BLaER1 treated with 17β-estradiol and CSF1 and Interleukin-3, amounts not matched to agents 10 nM and 100 nM (cell line): ENCODE data around the gene HLA-DMA.

Experiments
- H3K27ac ChIP-seq, 11 experiments: shearing (Covaris generic); formaldehyde crosslinking; 2 replicates each; pipeline ENCODE4 v1.8.1; 2022
- H3K27me3 ChIP-seq, 11 experiments: shearing (Covaris generic); formaldehyde crosslinking; 2 replicates each; pipeline ENCODE4 v1.8.1; 2022
- H3K36me3 ChIP-seq, 11 experiments: shearing (Covaris generic); formaldehyde crosslinking; 2 replicates each; pipeline ENCODE4 v1.8.1; 2022
- H3K4me1 ChIP-seq, 10 experiments: shearing (Covaris generic); formaldehyde crosslinking; 2 replicates each; pipeline ENCODE4 v1.8.1; 2022
- H3K4me2 ChIP-seq, 11 experiments: shearing (Covaris generic); formaldehyde crosslinking; 2 replicates each; pipeline ENCODE4 v1.8.1; 2022
- H3K4me3 ChIP-seq, 10 experiments: shearing (Covaris generic); formaldehyde crosslinking; 2 replicates each; pipeline ENCODE4 v1.8.1; 2022
- H3K9ac ChIP-seq, 11 experiments: shearing (Covaris generic); formaldehyde crosslinking; 2 replicates each; pipeline ENCODE4 v1.8.1; 2022
- H3K9me3 ChIP-seq, 11 experiments: shearing (Covaris generic); formaldehyde crosslinking; replicated peaks in 1 of 11; 2 replicates each; pipeline ENCODE4 v1.8.1; 2022
- H4K20me1 ChIP-seq, 11 experiments: shearing (Covaris generic); formaldehyde crosslinking; 2 replicates each; pipeline ENCODE4 v1.8.1; 2022
- Cebpa-rat ChIP-seq, 11 experiments: shearing (Covaris generic); IDR thresholded peaks; 2 replicates each; pipeline ENCODE4 v1.8.1; 2022

The HLA-DMA gene

DNA sequence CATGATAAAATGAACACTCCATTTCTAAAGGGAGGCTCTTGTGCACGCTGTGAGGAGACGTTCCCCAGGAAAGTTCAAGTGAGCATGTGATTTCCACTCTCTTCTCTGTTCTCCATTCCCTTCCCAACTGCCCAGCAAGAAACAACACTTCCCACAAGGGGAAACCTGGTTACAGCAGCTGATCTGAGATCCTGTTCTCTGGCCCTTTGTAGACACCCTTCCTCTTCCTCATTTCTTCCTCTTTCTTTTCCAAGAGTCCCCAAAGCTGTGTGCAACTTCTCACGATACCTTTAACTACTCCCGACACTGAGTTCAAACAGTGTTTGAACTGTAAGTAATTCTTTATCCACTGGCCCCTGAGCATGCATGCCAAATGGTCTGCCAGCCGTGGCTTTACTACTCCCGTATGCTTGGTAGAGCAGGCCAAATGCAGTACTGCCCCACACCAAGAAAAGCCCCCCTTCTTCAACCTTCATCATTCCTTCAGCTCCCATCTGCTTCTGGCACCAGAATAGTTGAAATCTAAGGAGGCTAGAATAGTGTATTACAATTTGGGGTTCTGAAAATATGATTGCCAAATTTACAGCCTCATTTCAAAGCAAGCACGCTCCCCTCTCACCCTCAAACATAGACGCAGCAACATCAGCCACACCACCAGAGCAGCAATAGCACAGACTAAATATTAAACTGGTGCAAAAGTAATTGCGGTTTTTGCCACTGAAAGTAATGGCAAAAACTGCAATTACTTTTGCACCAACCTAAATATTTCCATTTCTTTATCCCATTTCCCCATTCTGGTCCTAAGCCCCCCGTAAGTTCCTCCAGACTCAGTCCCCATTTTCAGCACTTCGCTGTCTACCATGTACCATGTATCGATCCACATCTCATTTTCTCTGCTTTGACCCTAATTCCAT is 16.4 kb downstream of the HLA-DMA start:
- Histone ChIP-seq H3K9ac (peak overlapping the region in 1 of 11 experiments; percentile 17; a peak in 1 of 22 replicates), H3K4me2 (peak overlapping the region in 9 of 11 experiments; percentile 20 to 97 (median 80); a peak in 19 of 22 replicates), H3K4me3 (no peak overlapping the region), H3K36me3 (peaks cover 0 to 45% (median 29%) of the 10 kb centered on the region in 11 experiments; a peak in 17 of 22 replicates), H3K27me3 (no peaks in the 10 kb centered on the region), H3K27ac (peak overlapping the region in 9 of 11 experiments; percentile 4 to 68 (median 37); a peak in 12 of 22 replicates), H4K20me1 (no peaks in the 10 kb centered on the region), H3K9me3 (no peaks in the 10 kb centered on the region), H3K4me1 (peaks cover 32 to 89% (median 70%) of the 10 kb centered on the region in 10 experiments)
- no peak for TF ChIP-seq Cebpa-rat (IDR thresholded peaks at IDR 0.05)

DNA sequence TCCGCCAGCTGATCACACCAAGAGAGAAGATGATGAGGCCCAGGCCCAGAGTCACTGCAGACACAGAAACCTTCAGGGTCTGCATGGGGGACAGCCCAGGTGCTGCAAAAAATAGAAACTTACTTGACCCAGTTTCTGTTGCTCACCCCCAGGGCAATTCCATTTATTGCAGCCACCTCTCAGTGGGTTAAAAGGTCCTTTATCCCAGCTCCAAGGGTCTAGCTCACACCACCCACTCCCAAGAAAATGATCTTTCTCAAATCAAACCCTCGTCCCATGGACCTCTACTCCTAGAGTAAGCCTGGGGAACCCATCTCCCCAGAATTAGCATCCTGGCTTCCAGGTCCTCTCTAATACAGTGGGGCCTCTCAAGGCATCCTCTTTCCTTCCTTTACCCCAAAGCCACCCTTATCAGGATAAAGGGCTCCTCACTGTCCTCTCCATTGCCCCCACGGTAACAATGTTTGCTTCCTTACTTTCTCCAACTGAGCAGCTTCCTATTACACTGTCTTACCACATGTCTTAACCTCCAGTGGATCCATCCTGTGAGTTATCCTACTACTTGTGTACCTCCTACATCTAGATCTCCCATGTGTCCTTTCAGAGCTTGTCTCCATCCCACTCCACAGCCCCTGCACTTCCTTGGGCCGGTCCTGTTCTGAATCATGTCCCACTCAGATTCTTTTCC is 17.2 kb downstream of the HLA-DMA start:
- Histone ChIP-seq H4K20me1 (no peaks in the 10 kb centered on the region), H3K36me3 (peaks cover 0 to 45% (median 29%) of the 10 kb centered on the region in 11 experiments; a peak in 17 of 22 replicates), H3K27me3 (no peaks in the 10 kb centered on the region), H3K9ac (peak overlapping the region in 1 of 11 experiments; percentile 17; a peak in 1 of 22 replicates), H3K4me1 (peaks cover 29 to 82% (median 67%) of the 10 kb centered on the region in 10 experiments), H3K27ac (peak overlapping the region in 6 of 11 experiments; percentile 12 to 57 (median 41); a peak in 8 of 22 replicates), H3K9me3 (no peaks in the 10 kb centered on the region), H3K4me3 (no peak overlapping the region), H3K4me2 (peak overlapping the region in 8 of 11 experiments; percentile 21 to 97 (median 82); a peak in 16 of 22 replicates)
- no peak for TF ChIP-seq Cebpa-rat (IDR thresholded peaks at IDR 0.05)

DNA sequence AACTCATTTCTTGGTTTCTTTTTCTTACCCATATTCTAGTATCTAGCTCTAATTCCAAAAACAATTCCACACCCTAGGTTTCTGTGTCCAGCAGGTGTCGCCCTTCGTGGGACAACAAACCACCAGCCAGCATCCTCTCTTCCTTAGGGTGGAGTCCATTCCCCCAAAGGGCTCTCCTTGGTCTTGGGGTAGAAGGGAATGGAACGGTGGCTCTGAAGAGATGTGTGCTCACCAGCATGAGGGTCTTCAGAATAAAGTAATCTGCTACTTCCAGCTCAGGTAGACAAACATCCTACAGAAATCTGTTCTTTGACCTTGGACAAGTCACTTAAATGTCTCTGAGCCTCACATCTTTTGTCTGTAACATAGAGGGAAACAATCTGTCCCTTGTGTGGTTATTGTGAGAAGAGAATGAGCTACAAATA is 19.2 kb downstream of the HLA-DMA start:
- Histone ChIP-seq H3K9ac (no peak overlapping the region), H3K36me3 (peaks cover 0 to 43% (median 26%) of the 10 kb centered on the region in 11 experiments; a peak in 17 of 22 replicates), H3K4me3 (no peak overlapping the region), H3K27ac (no peak overlapping the region), H4K20me1 (no peaks in the 10 kb centered on the region), H3K4me1 (peaks cover 11 to 62% (median 48%) of the 10 kb centered on the region in 10 experiments), H3K4me2 (peak overlapping the region in 3 of 11 experiments; percentile 8 to 96 (median 24); a peak in 4 of 22 replicates), H3K9me3 (no peaks in the 10 kb centered on the region), H3K27me3 (no peaks in the 10 kb centered on the region)
- no peak for TF ChIP-seq Cebpa-rat (IDR thresholded peaks at IDR 0.05)

DNA sequence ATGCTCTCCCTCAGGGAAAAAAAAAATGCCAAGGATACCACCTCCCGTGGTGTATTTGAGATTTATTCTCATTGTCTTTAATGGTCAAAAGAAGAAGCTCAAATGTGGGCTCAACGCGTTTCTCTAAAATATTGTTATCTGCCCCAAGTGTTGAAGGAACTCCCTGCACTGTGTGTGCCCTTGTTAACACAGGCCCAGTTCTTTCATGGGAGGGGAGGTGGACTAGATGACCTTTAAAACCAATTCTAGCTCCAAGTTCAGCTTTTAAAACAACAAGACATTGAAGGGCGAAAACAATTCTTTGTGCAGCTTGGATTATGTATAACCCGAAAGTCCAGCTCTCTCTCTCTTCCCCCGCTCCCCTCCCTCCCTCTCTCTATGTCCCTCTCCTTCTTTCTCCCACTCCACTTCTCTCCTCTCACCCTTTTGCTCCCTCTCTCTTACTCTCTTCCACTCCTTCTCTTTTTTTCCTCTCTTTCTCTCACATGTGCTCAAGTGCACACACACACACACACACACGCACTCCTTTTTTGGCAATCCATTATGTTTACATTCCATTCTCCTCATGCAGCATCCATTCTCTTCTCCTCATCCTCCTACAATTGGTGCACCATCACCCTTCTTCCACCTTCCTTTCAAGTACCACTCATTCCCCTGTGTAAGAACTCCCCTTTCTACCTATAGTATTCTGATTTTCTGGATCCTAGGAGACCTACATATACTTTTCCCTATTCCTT is 20.6 kb downstream of the HLA-DMA start:
- H3K27ac ChIP-seq, result no peak overlapping the region
- TF ChIP-seq Cebpa-rat (IDR thresholded peaks at IDR 0.05), result no peak
- no peaks in the 10 kb centered on the region for H4K20me1 ChIP-seq
- H3K36me3 ChIP-seq, result peaks cover 0 to 31% (median 17%) of the 10 kb centered on the region in 11 experiments; a peak in 14 of 22 replicates
- no peaks in the 10 kb centered on the region for H3K27me3 ChIP-seq
- H3K4me3 ChIP-seq, result no peak overlapping the region
- H3K9me3 ChIP-seq, result no peaks in the 10 kb centered on the region
- no peak overlapping the region for H3K9ac ChIP-seq
- H3K4me1 ChIP-seq, result peaks cover 21 to 48% (median 36%) of the 10 kb centered on the region in 10 experiments
- H3K4me2 ChIP-seq, result peak overlapping the region in 6 of 11 experiments; percentile 8 to 96 (median 46); a peak in 8 of 22 replicates

DNA sequence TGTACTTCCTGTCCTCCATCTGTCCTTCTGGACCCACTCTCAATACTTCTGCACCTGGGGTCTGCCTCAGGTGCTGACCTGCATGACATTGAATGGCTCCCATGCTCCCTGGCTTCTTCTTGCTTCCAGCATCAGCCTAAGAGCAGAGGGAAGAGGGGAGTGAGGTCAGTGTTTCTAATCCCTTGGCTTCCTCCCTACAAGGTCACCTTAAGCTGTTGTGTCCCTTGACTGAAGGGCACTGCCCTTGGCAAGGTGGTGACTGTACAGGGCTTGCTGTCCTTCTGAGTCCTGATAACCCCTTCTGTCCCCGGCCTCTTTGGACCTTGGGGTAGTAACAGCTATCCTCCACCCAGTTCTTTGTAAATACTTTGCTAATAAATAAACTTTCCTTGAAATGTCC is 21.7 kb downstream of the HLA-DMA start:
- H3K4me2 ChIP-seq, result peak overlapping the region in 8 of 11 experiments; percentile 1 to 53 (median 34); a peak in 11 of 22 replicates
- H3K9ac ChIP-seq, result no peak overlapping the region
- no peaks in the 10 kb centered on the region for H3K9me3 ChIP-seq
- peaks cover 19 to 37% (median 26%) of the 10 kb centered on the region in 10 experiments for H3K4me1 ChIP-seq
- TF ChIP-seq Cebpa-rat (IDR thresholded peaks at IDR 0.05), result no peak
- H3K27ac ChIP-seq, result no peak overlapping the region
- H3K27me3 ChIP-seq, result no peaks in the 10 kb centered on the region
- no peak overlapping the region for H3K4me3 ChIP-seq
- H4K20me1 ChIP-seq, result no peaks in the 10 kb centered on the region
- H3K36me3 ChIP-seq, result peaks cover 0 to 20% (median 16%) of the 10 kb centered on the region in 11 experiments; a peak in 11 of 22 replicates

DNA sequence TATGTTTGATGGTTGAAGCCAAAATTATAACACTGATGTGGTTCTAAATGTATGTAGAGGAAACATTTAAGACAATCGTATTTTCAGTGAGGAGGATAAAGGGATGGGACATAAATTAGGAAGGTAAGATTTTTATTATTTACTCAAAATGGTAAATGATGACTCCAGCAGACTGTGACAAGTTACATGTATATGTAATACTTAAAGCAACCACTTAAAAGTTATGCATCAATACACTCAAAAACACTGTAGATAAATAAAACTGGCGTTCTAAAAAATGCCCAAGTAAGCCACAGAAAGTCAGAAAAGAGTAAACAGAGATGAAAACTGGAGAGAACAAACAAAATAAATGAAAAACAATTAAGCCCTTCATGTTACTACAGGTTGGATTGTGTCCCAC is 30.8 kb downstream of the HLA-DMA start:
- Histone ChIP-seq H3K27me3 (no peaks in the 10 kb centered on the region), H3K9me3 (no peaks in the 10 kb centered on the region), H3K27ac (no peak overlapping the region), H3K4me1 (peaks cover 10 to 28% (median 21%) of the 10 kb centered on the region in 10 experiments; a peak in 16 of 20 replicates), H3K4me3 (no peak overlapping the region), H3K9ac (no peak overlapping the region), H4K20me1 (no peaks in the 10 kb centered on the region), H3K4me2 (peak overlapping the region in 7 of 11 experiments; percentile 9 to 47 (median 30); a peak in 11 of 22 replicates), H3K36me3 (no peaks in the 10 kb centered on the region)
- no peak for TF ChIP-seq Cebpa-rat (IDR thresholded peaks at IDR 0.05)

DNA sequence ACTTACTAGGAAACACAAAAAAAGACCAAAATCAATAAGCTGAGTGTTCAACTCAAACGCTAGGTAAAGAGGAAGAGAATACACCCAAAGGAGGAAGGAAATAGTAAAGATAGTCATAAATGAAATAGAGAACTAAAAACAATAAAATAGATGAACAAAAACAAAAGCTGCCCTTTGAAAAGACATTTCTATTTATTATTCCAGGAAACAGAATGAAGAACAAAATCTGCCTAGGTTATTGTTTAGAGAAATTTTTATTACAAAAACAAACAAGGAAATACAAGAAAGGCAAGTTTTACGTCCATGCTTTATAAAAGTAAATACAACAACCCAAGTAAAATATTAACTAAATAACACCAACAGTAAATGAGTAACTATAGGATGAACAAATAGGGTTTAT is 32.2 kb downstream of the HLA-DMA start:
- H3K36me3 ChIP-seq, result no peaks in the 10 kb centered on the region
- peak overlapping the region in 1 of 11 experiments; percentile 40; a peak in 1 of 22 replicates for H3K27ac ChIP-seq
- no peaks in the 10 kb centered on the region for H3K27me3 ChIP-seq
- H3K4me2 ChIP-seq, result peak overlapping the region in 6 of 11 experiments; percentile 24 to 74 (median 42); a peak in 6 of 22 replicates
- no peak for TF ChIP-seq Cebpa-rat (IDR thresholded peaks at IDR 0.05)
- peaks cover 10 to 38% (median 22%) of the 10 kb centered on the region in 10 experiments; a peak in 16 of 20 replicates for H3K4me1 ChIP-seq
- H3K9ac ChIP-seq, result no peak overlapping the region; a peak in 1 of 22 replicates
- H4K20me1 ChIP-seq, result no peaks in the 10 kb centered on the region
- no peak overlapping the region for H3K4me3 ChIP-seq
- no peaks in the 10 kb centered on the region for H3K9me3 ChIP-seq

DNA sequence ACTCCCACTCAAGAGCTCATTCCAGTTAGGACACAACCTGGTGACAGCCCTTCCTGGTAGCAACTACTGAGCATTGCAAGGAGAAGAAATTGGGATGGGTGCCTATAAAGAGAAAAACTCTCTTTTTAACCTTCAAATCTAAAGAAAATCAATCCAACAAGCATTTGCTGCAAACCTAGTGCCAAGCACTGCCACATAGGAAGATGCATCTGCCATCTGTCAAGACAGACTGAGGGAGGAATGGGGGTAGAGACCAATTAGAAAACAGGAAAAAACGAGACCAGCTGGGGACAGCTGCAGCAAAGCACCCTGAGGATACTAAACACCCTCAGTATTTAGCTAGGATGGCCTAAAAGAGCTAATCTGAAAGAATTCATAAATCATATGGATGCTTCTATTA is 39.9 kb downstream of the HLA-DMA start:
- Histone ChIP-seq H3K27me3 (no peaks in the 10 kb centered on the region), H3K4me2 (no peak overlapping the region), H3K27ac (no peak overlapping the region), H3K4me1 (peaks cover 0 to 15% (median 0%) of the 10 kb centered on the region in 10 experiments; a peak in 5 of 20 replicates), H3K9me3 (no peaks in the 10 kb centered on the region), H4K20me1 (no peaks in the 10 kb centered on the region), H3K4me3 (no peak overlapping the region), H3K36me3 (no peaks in the 10 kb centered on the region), H3K9ac (no peak overlapping the region)
- TF ChIP-seq Cebpa-rat (IDR thresholded peaks at IDR 0.05), result no peak
